Astrocyte of the spinal cord (primary cell): ENCODE results near the gene OPCML.

Experiments used
- DNase-seq: peaks from one replicate; pipeline ENCODE4 v3.0.0; 2011; ENCODE audit warnings: low read depth, low spot score
- H3K4me3 ChIP-seq: 2 replicates; pipeline ENCODE4 v1.5.1; 2011; ENCODE audit warnings: low read depth, mild to moderate bottlenecking, low read length, moderate library complexity
- CTCF ChIP-seq: IDR thresholded peaks from 2 replicates; pipeline ENCODE4 v1.5.1; 2012; ENCODE audit warnings: low read depth, mild to moderate bottlenecking, low read length, inconsistent platforms
- in situ Hi-C: cut with HindIII; loops from 2 replicates; pipeline ENCODE4 v1.10.0; 2017; ENCODE audit warnings: low sequenced_read_pairs

The OPCML gene

DNA sequence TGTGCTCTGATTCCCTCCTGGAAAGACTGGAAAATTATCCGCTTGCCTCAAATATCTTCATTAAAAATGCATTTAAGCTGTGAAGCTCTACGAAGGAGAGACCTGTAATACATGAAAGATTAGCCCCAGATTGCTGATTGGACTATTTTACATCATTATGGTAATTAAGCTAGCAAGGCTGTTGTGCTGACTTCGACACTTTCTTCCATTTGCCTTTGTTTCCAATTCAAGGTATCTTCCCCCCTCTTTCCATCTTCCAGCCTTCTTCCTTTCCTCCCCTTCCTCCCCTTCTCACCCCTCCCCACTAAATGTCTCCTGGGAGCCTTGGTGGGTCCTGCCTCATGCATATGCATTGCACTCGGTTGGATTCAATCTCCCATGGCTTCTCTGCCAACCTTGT is 710.8 kb downstream of the OPCML start:
- no peak overlapping the region for H3K4me3 ChIP-seq
- TF ChIP-seq CTCF, result no peak
- in situ Hi-C loops, result no loop called here
- DNase-seq, result no peak

DNA sequence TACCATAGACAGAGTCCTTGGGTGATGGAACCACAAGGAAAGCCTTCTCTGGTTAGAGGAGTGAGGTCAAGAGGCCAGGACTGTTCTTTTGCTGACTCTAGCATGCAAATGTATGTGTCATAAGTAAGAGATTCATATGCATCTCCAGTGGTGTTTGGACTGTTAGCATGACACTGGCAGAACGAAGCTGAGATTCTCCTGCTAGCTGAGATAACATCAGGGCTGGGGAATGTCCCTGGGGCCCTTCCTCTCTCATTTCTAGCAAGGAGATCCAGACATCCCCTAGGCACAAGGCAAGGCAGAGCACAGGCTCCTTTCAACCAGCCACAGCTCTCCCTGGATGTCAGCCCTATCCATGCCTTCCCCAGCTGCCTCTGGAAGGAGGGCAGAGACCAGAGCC is 711.3 kb downstream of the OPCML start:
- TF ChIP-seq CTCF, result no peak
- no peak for DNase-seq
- no peak overlapping the region for H3K4me3 ChIP-seq
- in situ Hi-C loops, result no loop called here

DNA sequence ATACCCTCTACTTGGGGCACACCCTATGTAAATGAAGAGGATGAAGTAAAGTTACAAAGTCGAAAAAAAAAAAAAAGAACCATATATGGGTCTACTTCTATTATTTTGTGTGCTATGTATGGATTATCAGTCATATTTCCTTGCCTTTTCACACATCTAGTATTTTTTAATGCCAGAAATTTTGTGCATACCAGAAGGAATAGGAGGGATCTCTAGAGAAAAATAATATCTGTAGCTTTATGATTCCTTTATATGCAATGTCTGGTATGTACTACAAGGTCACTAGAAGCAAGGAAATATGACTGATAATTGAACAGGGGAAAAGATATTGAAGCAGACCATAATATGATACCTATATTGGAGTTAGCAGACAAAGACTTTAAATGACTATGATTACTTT is 713.4 kb downstream of the OPCML start:
- no peak overlapping the region for H3K4me3 ChIP-seq
- in situ Hi-C loops, result no loop called here
- no peak for DNase-seq
- no peak for TF ChIP-seq CTCF

GRCh38 chr11:132817387-132817786 is 714.9 kb downstream of the OPCML start:
- TF ChIP-seq CTCF, result no peak
- DNase-seq, result no peak
- in situ Hi-C loops, result no loop called here
- H3K4me3 ChIP-seq, result no peak overlapping the region

- in situ Hi-C loops, result no loop called here
- TF ChIP-seq CTCF, result no peak
- DNase-seq, result no peak
- no peak overlapping the region for H3K4me3 ChIP-seq
These were observed 717.9 kb downstream of the OPCML start for GRCh38 chr11:132814410-132814809.

- in situ Hi-C loops, result no loop called here
- no peak overlapping the region for H3K4me3 ChIP-seq
- TF ChIP-seq CTCF, result no peak
- DNase-seq, result no peak
These were observed 720.7 kb downstream of the OPCML start for GRCh38 chr11:132811649-132812048.

DNA sequence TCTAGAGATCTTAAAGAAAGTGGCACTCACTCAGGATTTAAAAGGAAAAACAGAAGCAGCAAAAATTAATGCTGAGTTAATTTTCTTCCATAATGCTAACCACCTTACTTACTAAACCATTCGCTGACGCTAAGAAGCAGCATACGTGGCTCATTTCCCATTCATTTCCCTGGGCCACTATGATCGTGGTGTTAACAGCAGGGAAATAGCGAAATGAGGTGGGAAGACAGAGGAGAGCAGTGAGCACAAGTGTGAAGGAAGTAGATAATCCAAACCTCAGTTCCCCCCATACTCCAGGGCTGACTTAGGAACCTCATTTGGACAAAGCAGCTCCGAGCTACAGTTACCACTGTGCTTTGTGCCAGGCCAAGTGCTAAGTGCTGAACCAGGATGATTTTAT is 723.2 kb downstream of the OPCML start:
- no peak for DNase-seq
- in situ Hi-C loops, result no loop called here
- no peak overlapping the region for H3K4me3 ChIP-seq
- TF ChIP-seq CTCF, result no peak
